Stimulated activated CD4-positive, alpha-beta T cell treated with anti-CD3 and anti-CD28 coated beads, Interleukin-15, amount 100 ng/mL, for 1 hour (primary cell): ENCODE results near the gene TGM4.
"Not testable (repeated sequence)": the region's sequence is repeated elsewhere in the genome, so short reads cannot be mapped to it uniquely, and the experiment has no call there.

Experiments used
- DNase-seq, 2 donors: peaks; one replicate each; pipeline ENCODE4 v3.0.0-alpha.2; 2020; ENCODE audit warnings: low read depth in 1 of 2, low spot score in 1 of 2

TGM4 gene

GRCh38 chr3:44874308-44874707 lies at the start of gene TGM4:
Gene TGM4, plus strand, starts transcription at chr3:44874608. Its CDS starts 71 bp downstream, at chr3:44874679.
- DNase-seq, result no peak

- DNase-seq, result no peak
These were observed 49.0 kb upstream of the TGM4 start for GRCh38 chr3:44825264-44825925.

- no peak for DNase-seq
These were observed 47.2 kb upstream of the TGM4 start for GRCh38 chr3:44827196-44827595.

- DNase-seq, result no peak
These were observed 43.2 kb upstream of the TGM4 start for GRCh38 chr3:44831232-44831631.

GRCh38 chr3:44832032-44832431 lies 42.4 kb upstream of the TGM4 start:
- no peak for DNase-seq

GRCh38 chr3:44832965-44833364 lies 41.4 kb upstream of the TGM4 start:
- DNase-seq, result no peak

GRCh38 chr3:44833394-44833793 lies 41.0 kb upstream of the TGM4 start:
- DNase-seq, result no peak

GRCh38 chr3:44835684-44836083 lies 38.7 kb upstream of the TGM4 start:
- DNase-seq, result no peak

GRCh38 chr3:44842376-44842775 lies 32.0 kb upstream of the TGM4 start:
- no peak for DNase-seq

- DNase-seq, result no peak
These were observed 28.6 kb upstream of the TGM4 start for GRCh38 chr3:44845528-44846520.

GRCh38 chr3:44848634-44849033 lies 25.8 kb upstream of the TGM4 start:
- DNase-seq, result no peak

GRCh38 chr3:44856663-44857062 lies 17.7 kb upstream of the TGM4 start:
- not testable (repeated sequence) for DNase-seq

GRCh38 chr3:44860117-44860516 lies 14.3 kb upstream of the TGM4 start:
- DNase-seq, result no peak

GRCh38 chr3:44861412-44862225 lies 12.8 kb upstream of the TGM4 start, which contains the start of gene TMEM42:
Gene TMEM42, plus strand, starts transcription at chr3:44861912. Its CDS starts 13 bp downstream, at chr3:44861925.
- DNase-seq, result peak; percentile 77 to 80

GRCh38 chr3:44862226-44862637 lies 12.2 kb upstream of the TGM4 start:
- no peak for DNase-seq

GRCh38 chr3:44865272-44866035 lies 9.0 kb upstream of the TGM4 start:
- DNase-seq, result no peak

GRCh38 chr3:44867421-44868111 lies 6.8 kb upstream of the TGM4 start:
- DNase-seq, result no peak

GRCh38 chr3:44870375-44871061 lies 3.9 kb upstream of the TGM4 start:
- no peak for DNase-seq

GRCh38 chr3:44875596-44875995 lies 1.2 kb downstream of the TGM4 start:
- no peak for DNase-seq
